ENCODE measurements around the gene PDE8A.

GRCh38 chr15:85035980-85036379 lies 54.3 kb downstream of the PDE8A start:
- no peak for TF ChIP-seq CTCF (IDR thresholded peaks at IDR 0.05)
- TF ChIP-seq POLR2A (IDR thresholded peaks at IDR 0.05) = no peak
